Suprapubic skin (tissue), 4 donors: Measurements from ENCODE around the gene LPIN3. TPM values are rescaled to one million over a fixed set of nuclear protein-coding genes. Genes with fewer than 3 reads are reported as not detected.

Experiments used
- DNase-seq, 2 donors: peaks; one replicate each; pipeline ENCODE4 v3.0.0-alpha.2; 2019; ENCODE audit warnings: low spot score in 2 of 2
- H3K27ac ChIP-seq: fragments of 200-600 bp; sonication (generic); one replicate; pipeline ENCODE4 v1.5.1; 2019
- H3K27me3 ChIP-seq: fragments of 200-600 bp; sonication (generic); one replicate; pipeline ENCODE4 v1.5.1; 2019
- H3K36me3 ChIP-seq: fragments of 200-600 bp; sonication (generic); one replicate; pipeline ENCODE4 v1.5.1; 2019
- H3K4me1 ChIP-seq: fragments of 200-600 bp; sonication (generic); one replicate; pipeline ENCODE4 v1.5.1; 2019
- H3K4me3 ChIP-seq: fragments of 200-600 bp; sonication (generic); one replicate; pipeline ENCODE4 v1.5.1; 2019; ENCODE audit warnings: mild to moderate bottlenecking
- H3K9me3 ChIP-seq: fragments of 200-600 bp; sonication (generic); one replicate; pipeline ENCODE4 v1.5.1; 2019
- EP300 ChIP-seq: sonication (generic); formaldehyde crosslinking; IDR thresholded peaks from one replicate; pipeline ENCODE4 v1.6.1; 2017; ENCODE audit warnings: antibody characterized with exemption
- POLR2A ChIP-seq, 2 donors: fragments of 450-650 bp; IDR thresholded peaks; one replicate each; pipeline ENCODE4 v1.6.1; 2017; ENCODE audit warnings: antibody characterized with exemption in 2 of 2, mild to moderate bottlenecking in 2 of 2, moderate library complexity in 2 of 2
- POLR2AphosphoS5 ChIP-seq, 3 donors: sonication (generic); formaldehyde crosslinking; IDR thresholded peaks; one replicate each; pipeline ENCODE4 v1.6.1; 2017; ENCODE audit warnings: antibody characterized with exemption in 3 of 3
- WGBS: methylation state at CpG from one replicate; pipeline ENCODE4 v1.1.5; 2018; 5-methylcytosine and 5-hydroxymethylcytosine counted together
- total RNA-seq, 4 donors: library from RNA; depleted of rRNA; stranded (reverse); fragments of >200 nt; gene quantifications; one replicate each; pipeline ENCODE4 v1.1.0, GENCODE V29; 2016
- TF ChIP-seq, protein P1 (sequence below), 2 donors: fragments of 200-600 bp in 1 of 2; fragments of 450-650 bp in 1 of 2; sonication (generic) in 1 of 2; IDR thresholded peaks; one replicate each; pipeline ENCODE4 v1.5.1; 2016 to 2019; ENCODE audit warnings: antibody characterized with exemption in 2 of 2, mild to moderate bottlenecking in 1 of 2, moderate library complexity in 1 of 2

LPIN3 gene
- total RNA-seq, 4 donors from 2014 or later = 74.6 to 213 (median 85.2) TPM

DNA sequence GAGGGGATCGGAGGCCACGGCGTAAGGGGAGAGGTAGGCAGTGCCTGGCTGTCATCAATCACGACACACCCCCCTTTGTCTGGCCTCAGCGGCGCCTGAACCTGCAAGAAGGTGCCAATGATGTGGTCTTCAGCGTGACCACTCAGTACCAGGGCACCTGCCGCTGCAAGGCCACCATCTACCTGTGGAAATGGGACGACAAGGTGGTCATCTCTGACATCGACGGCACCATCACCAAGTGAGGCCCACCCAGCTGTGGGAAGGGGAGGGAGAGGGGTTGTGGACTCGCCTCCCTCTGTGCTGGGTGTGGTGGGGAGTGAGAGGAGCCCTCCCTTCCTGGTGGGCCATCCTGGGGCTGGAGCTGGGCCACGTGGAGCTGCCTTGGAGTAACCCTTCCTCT lies 16.3 kb downstream of the LPIN3 start:
- H3K36me3 ChIP-seq = peaks cover 67% of the 10 kb centered on the region

DNA sequence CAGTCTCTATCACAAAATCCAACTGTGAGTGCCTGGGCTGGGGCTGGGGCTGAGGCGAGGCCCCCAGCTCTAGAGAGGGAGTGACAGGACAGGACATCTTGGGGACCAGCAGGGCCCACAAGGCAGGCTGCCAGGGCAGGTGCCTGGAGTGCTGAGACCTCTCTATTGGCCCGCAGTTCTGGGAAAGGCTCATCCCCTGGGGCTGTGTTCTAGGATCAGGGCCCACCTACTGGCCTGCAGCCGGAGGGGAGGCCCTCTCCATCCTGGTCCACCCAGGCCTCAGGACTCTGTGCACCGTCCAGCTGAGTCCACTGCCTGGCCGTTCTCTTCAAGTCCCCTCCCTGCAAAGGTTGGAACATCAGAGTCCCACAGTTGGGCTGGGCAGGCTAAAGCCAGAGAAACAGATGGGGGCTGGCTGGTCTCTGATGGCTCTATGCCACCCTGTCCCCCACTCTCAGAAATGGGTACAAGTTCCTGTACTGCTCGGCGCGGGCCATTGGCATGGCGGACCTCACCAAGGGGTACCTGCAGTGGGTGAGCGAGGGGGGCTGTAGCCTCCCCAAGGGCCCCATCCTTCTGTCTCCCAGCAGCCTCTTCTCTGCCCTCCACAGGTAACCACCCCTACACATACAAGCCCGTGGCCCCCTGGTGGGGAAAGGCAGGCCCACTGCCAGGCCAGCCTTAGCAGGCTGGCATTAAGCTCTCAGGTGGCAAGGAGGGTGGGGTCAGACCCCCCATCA lies 17.0 kb downstream of the LPIN3 start:
- H3K27ac ChIP-seq = no peak overlapping the region
- H3K4me1 ChIP-seq = no peaks in the 10 kb centered on the region
- no peak overlapping the region for H3K4me3 ChIP-seq
- no CpG with 5 or more reads among the region's 11 CpGs for whole genome bisulfite sequencing
- no peak for TF ChIP-seq POLR2AphosphoS5 (IDR thresholded peaks at IDR 0.05)
- TF ChIP-seq, protein P1, sequence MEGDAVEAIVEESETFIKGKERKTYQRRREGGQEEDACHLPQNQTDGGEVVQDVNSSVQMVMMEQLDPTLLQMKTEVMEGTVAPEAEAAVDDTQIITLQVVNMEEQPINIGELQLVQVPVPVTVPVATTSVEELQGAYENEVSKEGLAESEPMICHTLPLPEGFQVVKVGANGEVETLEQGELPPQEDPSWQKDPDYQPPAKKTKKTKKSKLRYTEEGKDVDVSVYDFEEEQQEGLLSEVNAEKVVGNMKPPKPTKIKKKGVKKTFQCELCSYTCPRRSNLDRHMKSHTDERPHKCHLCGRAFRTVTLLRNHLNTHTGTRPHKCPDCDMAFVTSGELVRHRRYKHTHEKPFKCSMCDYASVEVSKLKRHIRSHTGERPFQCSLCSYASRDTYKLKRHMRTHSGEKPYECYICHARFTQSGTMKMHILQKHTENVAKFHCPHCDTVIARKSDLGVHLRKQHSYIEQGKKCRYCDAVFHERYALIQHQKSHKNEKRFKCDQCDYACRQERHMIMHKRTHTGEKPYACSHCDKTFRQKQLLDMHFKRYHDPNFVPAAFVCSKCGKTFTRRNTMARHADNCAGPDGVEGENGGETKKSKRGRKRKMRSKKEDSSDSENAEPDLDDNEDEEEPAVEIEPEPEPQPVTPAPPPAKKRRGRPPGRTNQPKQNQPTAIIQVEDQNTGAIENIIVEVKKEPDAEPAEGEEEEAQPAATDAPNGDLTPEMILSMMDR (IDR thresholded peaks at IDR 0.05) = no peak
- TF ChIP-seq EP300 = no peak
- no peak for TF ChIP-seq POLR2A (IDR thresholded peaks at IDR 0.05)
- H3K9me3 ChIP-seq = no peaks in the 10 kb centered on the region
- H3K27me3 ChIP-seq = no peaks in the 10 kb centered on the region
- peaks cover 62% of the 10 kb centered on the region for H3K36me3 ChIP-seq
- DNase-seq = no peak

More for the DNA sequence above, 16.3 kb downstream of the LPIN3 start:
- WGBS = 87% methylated on average over 7 of the region's 13 CpGs
- Histone ChIP-seq H3K4me1 (no peaks in the 10 kb centered on the region), H3K27me3 (no peaks in the 10 kb centered on the region), H3K27ac (no peak overlapping the region), H3K9me3 (no peaks in the 10 kb centered on the region), H3K4me3 (no peak overlapping the region)
- no peak for DNase-seq
- TF ChIP-seq POLR2AphosphoS5 (IDR thresholded peaks at IDR 0.05) (no peak), POLR2A (IDR thresholded peaks at IDR 0.05) (no peak), EP300 (no peak)
- TF ChIP-seq, protein P1 (IDR thresholded peaks at IDR 0.05) = no peak

DNA sequence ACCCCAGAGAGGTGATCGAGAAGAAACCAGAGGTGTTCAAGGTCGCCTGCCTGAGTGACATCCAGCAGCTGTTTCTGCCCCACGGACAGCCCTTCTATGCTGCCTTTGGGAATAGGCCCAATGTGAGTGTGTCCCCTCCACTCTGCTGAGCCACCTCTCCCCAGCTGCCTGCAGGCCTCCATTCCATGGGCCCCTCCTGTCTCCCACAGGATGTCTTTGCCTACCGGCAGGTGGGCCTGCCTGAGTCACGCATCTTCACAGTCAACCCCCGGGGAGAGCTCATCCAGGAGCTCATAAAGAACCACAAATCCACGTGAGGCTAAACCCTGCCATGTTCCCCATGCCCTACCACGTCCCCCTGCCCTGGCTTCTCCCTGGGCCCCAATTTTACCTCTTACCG lies 17.6 kb downstream of the LPIN3 start:
- DNase-seq = no peak
- TF ChIP-seq, protein P1 (IDR thresholded peaks at IDR 0.05) = no peak
- TF ChIP-seq EP300 (no peak), POLR2AphosphoS5 (IDR thresholded peaks at IDR 0.05) (no peak), POLR2A (IDR thresholded peaks at IDR 0.05) (no peak)
- peaks cover 57% of the 10 kb centered on the region for H3K36me3 ChIP-seq
- H3K4me3 ChIP-seq = no peak overlapping the region
- no peaks in the 10 kb centered on the region for H3K27me3 ChIP-seq
- H3K9me3 ChIP-seq = no peaks in the 10 kb centered on the region
- 89% methylated on average over 9 of the region's 9 CpGs for WGBS
- H3K4me1 ChIP-seq = no peaks in the 10 kb centered on the region
- no peak overlapping the region for H3K27ac ChIP-seq

DNA sequence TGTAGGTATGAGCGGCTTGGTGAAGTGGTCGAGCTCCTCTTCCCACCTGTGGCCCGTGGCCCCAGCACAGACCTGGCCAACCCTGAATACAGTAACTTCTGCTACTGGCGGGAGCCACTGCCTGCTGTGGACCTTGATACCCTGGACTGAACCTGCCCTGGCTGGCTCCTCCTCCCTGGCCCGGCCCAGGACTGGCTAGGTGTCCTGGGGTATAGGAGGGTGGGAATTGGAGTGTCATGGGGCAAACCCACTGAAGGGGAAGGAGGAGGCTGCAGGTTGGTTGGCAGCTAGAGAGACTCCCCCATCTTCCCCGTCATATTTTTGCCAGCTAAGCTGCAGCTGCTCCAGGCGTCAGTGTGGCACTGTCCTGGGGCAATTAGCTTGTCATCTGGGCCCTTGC lies 18.1 kb downstream of the LPIN3 start:
- no peak for TF ChIP-seq POLR2AphosphoS5 (IDR thresholded peaks at IDR 0.05)
- no peak for TF ChIP-seq EP300
- TF ChIP-seq, protein P1 (IDR thresholded peaks at IDR 0.05) = no peak
- no peak for TF ChIP-seq POLR2A (IDR thresholded peaks at IDR 0.05)
- no peak overlapping the region for H3K4me3 ChIP-seq
- H3K9me3 ChIP-seq = no peaks in the 10 kb centered on the region
- peaks cover 54% of the 10 kb centered on the region for H3K36me3 ChIP-seq
- H3K4me1 ChIP-seq = no peaks in the 10 kb centered on the region
- 86% methylated on average over 4 of the region's 7 CpGs for WGBS
- H3K27me3 ChIP-seq = no peaks in the 10 kb centered on the region
- no peak for DNase-seq
- no peak overlapping the region for H3K27ac ChIP-seq

DNA sequence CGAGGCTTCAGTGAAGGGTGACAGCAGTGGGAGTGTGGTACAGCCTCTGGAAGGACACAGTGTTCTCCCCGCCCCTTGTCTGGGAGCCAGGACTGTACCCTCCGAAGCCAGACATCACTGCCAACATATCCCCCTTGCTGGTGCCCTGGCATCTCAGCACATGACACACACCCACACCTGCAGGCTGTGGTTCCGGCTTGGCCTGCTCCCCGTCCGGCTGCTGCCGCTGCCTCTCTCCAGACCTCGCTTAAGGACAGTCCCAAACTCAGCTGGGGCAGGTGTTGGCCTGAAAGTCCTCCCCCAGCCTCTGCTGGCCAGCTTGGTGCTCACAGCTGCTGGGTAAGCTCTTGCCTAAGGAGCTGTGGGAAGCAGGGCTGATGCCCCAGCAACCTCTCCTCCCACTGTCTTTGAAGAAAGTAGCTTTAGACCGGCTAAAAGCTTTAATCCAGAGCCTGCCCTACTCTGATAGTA lies 19.0 kb downstream of the LPIN3 start:
- peaks cover 46% of the 10 kb centered on the region for H3K36me3 ChIP-seq
- no peak for DNase-seq
- peak overlapping the region; percentile 2 for H3K27ac ChIP-seq
- WGBS = 61% methylated on average over 8 of the region's 9 CpGs
- TF ChIP-seq EP300 (no peak), POLR2A (IDR thresholded peaks at IDR 0.05) (no peak), POLR2AphosphoS5 (IDR thresholded peaks at IDR 0.05) (no peak)
- TF ChIP-seq, protein P1 (IDR thresholded peaks at IDR 0.05) = no peak
- no peaks in the 10 kb centered on the region for H3K4me1 ChIP-seq
- H3K4me3 ChIP-seq = no peak overlapping the region
- peaks cover 3% of the 10 kb centered on the region for H3K27me3 ChIP-seq
- no peaks in the 10 kb centered on the region for H3K9me3 ChIP-seq
